HCT116 (cell line): ENCODE data around the gene MUC5B. TPM values are rescaled to one million over a fixed set of nuclear protein-coding genes. Genes with fewer than 3 reads are reported as not detected.

ENCODE experiments used
- ATAC-seq: fragments of 200-7000 bp; cut with Tn5 transposase; 2 replicates; pipeline ENCODE4 v1.9.1; 2020; ENCODE audit warnings: mild to moderate bottlenecking, moderate library complexity
- BruUV-seq: library from RNA; stranded (reverse); fragments of 400-500 nt; replicated peaks from 2 replicates; lab custom pipeline; 2021; lab: Mats Ljungman, UMichigan
- CTCF ChIA-PET: fragments of 300-600 bp; sonication (Branson Sonifier 250); formaldehyde crosslinking; loops from one replicate; lab custom pipeline; 2021; ENCODE audit warnings: antibody characterized with exemption; lab: Charles Lee
- POLR2A ChIA-PET: fragments of 300-600, 350-600 bp; sonication (Branson Sonifier 250); formaldehyde crosslinking; loops from one replicate; lab custom pipeline; 2021; ENCODE audit warnings: antibody characterized with exemption; lab: Charles Lee
- RAD21 ChIA-PET, 2 experiments: fragments of 300-600 bp; sonication (Branson Sonifier 250); formaldehyde crosslinking; loops; one replicate each; lab custom pipeline; 2023; ENCODE audit warnings: low total read pairs in 2 of 2; ENCODE audit not compliant: uncharacterized antibody in 2 of 2, unreplicated experiment in 2 of 2, low non-redundant PET in 1 of 2; lab: Charles Lee
- DNase-seq: peaks from one replicate; pipeline ENCODE4 v3.0.0-alpha.2; 2010; ENCODE audit warnings: low read depth, low spot score
- H2AFZ ChIP-seq: fragments of 200-600 bp; shearing (Covaris generic), sonication (generic); 2 replicates; pipeline ENCODE4 v1.6.1; 2017; ENCODE audit warnings: low read depth, mixed run types, mixed read lengths, antibody characterized with exemption, low read length; ENCODE audit not compliant: poor library complexity, severe bottlenecking
- H3K27ac ChIP-seq: 2 replicates; pipeline ENCODE4 v1.5.1; 2012; ENCODE audit warnings: low read depth, low read length
- H3K27me3 ChIP-seq: fragments of 200-600 bp; sonication (generic); 2 replicates; pipeline ENCODE4 v1.6.1; 2016; ENCODE audit warnings: mixed run types, low read length, mixed read lengths; ENCODE audit not compliant: insufficient read depth
- H3K36me3 ChIP-seq, 2 experiments: fragments of 200-500 bp in 1 of 2; fragments of 200-600 bp in 1 of 2; sonication (Bioruptor generic) in 1 of 2; sonication (generic) in 1 of 2; 2 replicates each; pipeline versions ENCODE4 v1.5.1 to v1.6.1; 2014 to 2016; ENCODE audit warnings: low read length in 2 of 2, inconsistent platforms in 1 of 2, mixed read lengths in 1 of 2, mixed run types in 1 of 2; ENCODE audit not compliant: insufficient read depth in 2 of 2, control insufficient read depth in 1 of 2
- H3K4me1 ChIP-seq, 2 experiments: fragments of 200-600 bp in 1 of 2; sonication (generic) in 1 of 2; 2 replicates each; pipeline versions ENCODE4 v1.5.1 to v1.6.1; 2012 to 2017; ENCODE audit warnings: low read length in 2 of 2, inconsistent platforms in 1 of 2, mild to moderate bottlenecking in 1 of 2, mixed read lengths in 1 of 2, mixed run types in 1 of 2, moderate library complexity in 1 of 2; ENCODE audit not compliant: insufficient read depth in 2 of 2, control insufficient read depth in 1 of 2
- H3K4me2 ChIP-seq: fragments of 200-600 bp; sonication (generic); 2 replicates; pipeline ENCODE4 v1.6.1; 2017; ENCODE audit warnings: mixed run types, low read length, mixed read lengths
- H3K4me3 ChIP-seq, 2 experiments: fragments of 200-600 bp in 1 of 2; sonication (generic) in 1 of 2; replicated peaks in 1 of 2; 2 replicates each; pipeline ENCODE4 v1.5.1; 2011 to 2016; ENCODE audit warnings: low read length in 2 of 2, control low read depth in 1 of 2, low read depth in 1 of 2, mild to moderate bottlenecking in 1 of 2, mixed read lengths in 1 of 2, mixed run types in 1 of 2
- H3K79me2 ChIP-seq: fragments of 200-600 bp; sonication (generic); 2 replicates; pipeline ENCODE4 v1.6.1; 2017; ENCODE audit warnings: mild to moderate bottlenecking, mixed run types, low read length, moderate library complexity, mixed read lengths; ENCODE audit not compliant: insufficient read depth
- H3K9ac ChIP-seq: fragments of 200-600 bp; sonication (generic); 2 replicates; pipeline ENCODE4 v1.6.1; 2016; ENCODE audit warnings: low read length, mixed read lengths
- H3K9me2 ChIP-seq: fragments of 200-600 bp; sonication (generic), shearing (Covaris generic); 2 replicates; pipeline ENCODE4 v1.6.1; 2017; ENCODE audit warnings: mixed run types, mild to moderate bottlenecking, moderate library complexity; ENCODE audit not compliant: insufficient read depth
- H3K9me3 ChIP-seq, 2 experiments: fragments of 200-500 bp in 1 of 2; fragments of 200-600 bp in 1 of 2; sonication (Bioruptor generic) in 1 of 2; sonication (generic) in 1 of 2; 2 replicates each; pipeline ENCODE4 v1.6.1; 2014 to 2017; ENCODE audit warnings: low read length in 2 of 2, mixed read lengths in 2 of 2, inconsistent platforms in 1 of 2, low read depth in 1 of 2, mild to moderate bottlenecking in 1 of 2, mixed run types in 1 of 2, moderate library complexity in 1 of 2; ENCODE audit not compliant: control insufficient read depth in 1 of 2, insufficient read depth in 1 of 2
- H4K20me1 ChIP-seq: fragments of 200-600 bp; sonication (generic), shearing (Covaris generic); 2 replicates; pipeline ENCODE4 v1.6.1; 2017; ENCODE audit warnings: mixed run types, mild to moderate bottlenecking, moderate library complexity; ENCODE audit not compliant: insufficient read depth
- ATF3 ChIP-seq: IDR thresholded peaks from 2 replicates; pipeline ENCODE4 v1.6.1; 2012
- CBX3 ChIP-seq: IDR thresholded peaks from 2 replicates; pipeline ENCODE4 v1.6.1; 2012; ENCODE audit warnings: low read depth
- CEBPB ChIP-seq: IDR thresholded peaks from 2 replicates; pipeline ENCODE4 v1.6.1; 2012; ENCODE audit warnings: low read depth
- CTCF ChIP-seq, 3 experiments: fragments of 200-600 bp in 1 of 3; sonication (generic) in 1 of 3; IDR thresholded peaks in 2 of 3; conservative IDR thresholded peaks in 1 of 3; 2 replicates each; pipeline ENCODE4 v1.5.1; 2012 to 2017; ENCODE audit warnings: low read depth in 2 of 3, low read length in 2 of 3, antibody characterized with exemption in 1 of 3, borderline replicate concordance in 1 of 3, control low read depth in 1 of 3, mild to moderate bottlenecking in 1 of 3, mixed read lengths in 1 of 3, mixed run types in 1 of 3, moderate library complexity in 1 of 3; ENCODE audit not compliant: insufficient read depth in 1 of 3
- EGR1 ChIP-seq: IDR thresholded peaks from 2 replicates; pipeline ENCODE4 v1.6.1; 2012; ENCODE audit warnings: low read depth
- ELF1 ChIP-seq: IDR thresholded peaks from 2 replicates; pipeline ENCODE4 v1.6.1; 2012; ENCODE audit warnings: low read depth, borderline replicate concordance
- EZH2 ChIP-seq: fragments of 200-600 bp; sonication (generic); IDR thresholded peaks from 2 replicates; pipeline ENCODE4 v1.6.1; 2017; ENCODE audit warnings: antibody characterized with exemption, mixed run types
- EZH2phosphoT487 ChIP-seq: fragments of 200-600 bp; IDR thresholded peaks from 2 replicates; pipeline ENCODE4 v1.6.1; 2018; ENCODE audit warnings: antibody characterized with exemption, borderline replicate concordance
- FOSL1 ChIP-seq: IDR thresholded peaks from 2 replicates; pipeline ENCODE4 v1.6.1; 2012; ENCODE audit warnings: low read depth
- MAX ChIP-seq: IDR thresholded peaks from 2 replicates; pipeline ENCODE4 v1.6.1; 2012
- POLR2A ChIP-seq: IDR thresholded peaks from 2 replicates; pipeline ENCODE4 v1.7.0; 2011; ENCODE audit warnings: borderline replicate concordance; ENCODE audit not compliant: insufficient read depth, insufficient read length; ENCODE audit errors: extremely low read depth
- POLR2AphosphoS5 ChIP-seq: IDR thresholded peaks from 2 replicates; pipeline ENCODE4 v1.6.1; 2011; ENCODE audit warnings: mild to moderate bottlenecking, low read depth, low read length, moderate library complexity
- REST ChIP-seq: IDR thresholded peaks from 2 replicates; pipeline ENCODE4 v1.6.1; 2012; ENCODE audit warnings: low read depth
- SIN3A ChIP-seq: IDR thresholded peaks from 2 replicates; pipeline ENCODE4 v1.6.1; 2012; ENCODE audit warnings: low read depth
- SP1 ChIP-seq: IDR thresholded peaks from 2 replicates; pipeline ENCODE4 v1.6.1; 2012; ENCODE audit warnings: low read depth
- SRF ChIP-seq: IDR thresholded peaks from 2 replicates; pipeline ENCODE4 v1.6.1; 2012; ENCODE audit warnings: low read depth
- YY1 ChIP-seq: IDR thresholded peaks from 2 replicates; pipeline ENCODE4 v1.6.1; 2011; ENCODE audit warnings: low read length, low read depth, moderate library complexity, mild to moderate bottlenecking; ENCODE audit not compliant: insufficient replicate concordance; ENCODE audit errors: extremely low read depth
- ZNF274 ChIP-seq: fragments of 200-500 bp; sonication (Bioruptor generic); IDR thresholded peaks from 2 replicates; pipeline ENCODE4 v1.6.1; 2014; ENCODE audit warnings: mild to moderate bottlenecking, low read depth, low read length, inconsistent platforms
- intact Hi-C: fragments of 100-400 bp; cut with micrococcal nuclease; formaldehyde crosslinking; loops from 2 replicates; pipeline ENCODE4 v1.10.0; 2022
- total RNA-seq: library from RNA; stranded (reverse); gene quantifications from one replicate; pipeline ENCODE4 v1.2.1, GENCODE V29; 2021; ENCODE audit not compliant: unreplicated experiment

MUC5B gene
- total RNA-seq, 1 experiment from 2014 or later = 1.5 TPM

GRCh38 chr11:1219834-1220815 lies 2.7 kb upstream of the MUC5B start (continued):
- no peak for TF ChIP-seq SIN3A

GRCh38 chr11:1220941-1221721 lies 1.7 kb upstream of the MUC5B start:
- POLR2A ChIA-PET = no interaction called here
- Histone ChIP-seq H3K4me2 (no peak overlapping the region), H3K9ac (no peak overlapping the region), H3K79me2 (no peaks in the 10 kb centered on the region), H3K36me3 (no peaks in the 10 kb centered on the region), H3K9me3 (no peaks in the 10 kb centered on the region), H2AFZ (no peak overlapping the region), H3K9me2 (no peaks in the 10 kb centered on the region)
- RAD21 ChIA-PET = no interaction called here
- TF ChIP-seq SP1 (no peak), EZH2 (no peak), ZNF274 (no peak), FOSL1 (no peak), POLR2A (no peak), POLR2AphosphoS5 (no peak), REST (no peak), YY1 (no peak), SRF (no peak), CBX3 (no peak), EGR1 (no peak), ELF1 (no peak), EZH2phosphoT487 (no peak), CTCF (IDR thresholded peaks at IDR 0.05 in 2 of 3, conservative IDR thresholded peaks at IDR 0.05 in 1 of 3; ENCODE audit: borderline replicate concordance in 1 of 3, insufficient read depth in 1 of 3, low read depth in 2 of 3, low read length in 2 of 3) (no peak), MAX (no peak), CEBPB (no peak), ATF3 (no peak), SIN3A (no peak)
- TF ChIP-seq, all 23 proteins: peak for 0
- CTCF ChIA-PET = interaction anchor here (0.6 kb wide), 1 partner anchor 19 kb away, joined by 4 read pairs; no protein-coding TSS in a partner anchor
- Histone ChIP-seq H4K20me1 (no peaks in the 10 kb centered on the region), H3K27me3 (no peaks in the 10 kb centered on the region), H3K4me3 (no peak overlapping the region), H3K4me1 (no peaks in the 10 kb centered on the region), H3K27ac (no peak overlapping the region)
- no peak for DNase-seq
- intact Hi-C loops = no loop called here
- ATAC-seq = no peak
- BruUV-seq = no TSS peak
